ENCODE data around the gene RYR1. TPM values are rescaled to one million over a fixed set of nuclear protein-coding genes. Genes with fewer than 3 reads are reported as not detected.

RYR1 gene
- total RNA-seq, 1 experiment from 2014 or later: 34.2 TPM

- no peak overlapping the region for H3K27ac ChIP-seq (ENCODE audit: low read length)
- no TSS peak for BruUV-seq (replicated peaks)
- CTCF ChIA-PET: interaction anchor here (0.7 kb wide), 1 partner anchor 102 kb away, joined by 5 read pairs; no protein-coding TSS in a partner anchor
- ATAC-seq (no peak), DNase-seq (ENCODE audit: low read depth, low spot score) (no peak)
- H3K4me3 ChIP-seq (ENCODE audit: low read depth in 2 of 2, low read length in 2 of 2): no peak overlapping the region
- in situ Hi-C loops (cut with HindIII; ENCODE audit: low pct_unique_long_range_greater_than_20kb, low sequenced_read_pairs) (no loop called here), intact Hi-C loops (cut with micrococcal nuclease; ENCODE audit: unreplicated experiment) (no loop called here)
- no peaks in the 10 kb centered on the region for H3K4me1 ChIP-seq (ENCODE audit: control insufficient read depth, insufficient read depth, low read length)
- H3K9me3 ChIP-seq (ENCODE audit: control insufficient read depth, insufficient read depth, low read depth, low read length): no peaks in the 10 kb centered on the region
- TF ChIP-seq REST (IDR thresholded peaks at IDR 0.05; ENCODE audit: insufficient read depth in 1 of 2, low read depth in 2 of 2, low read length in 1 of 2): no peak
- H3K36me3 ChIP-seq (ENCODE audit: control insufficient read depth, insufficient read depth, low read length): no peaks in the 10 kb centered on the region
- POLR2A ChIA-PET: no interaction called here
- no peaks in the 10 kb centered on the region for H3K27me3 ChIP-seq (ENCODE audit: control insufficient read depth, insufficient read depth, low read length)
Observed at GRCh38 chr19:38437295-38437694, 3.8 kb downstream of the RYR1 start.

GRCh38 chr19:38437917-38438316 lies 4.4 kb downstream of the RYR1 start:
- no peak for ATAC-seq
- in situ Hi-C loops (cut with HindIII; ENCODE audit: low pct_unique_long_range_greater_than_20kb, low sequenced_read_pairs): no loop called here
- Histone ChIP-seq H3K27me3 (ENCODE audit: control insufficient read depth, insufficient read depth, low read length) (no peaks in the 10 kb centered on the region), H3K4me3 (ENCODE audit: low read depth in 2 of 2, low read length in 2 of 2) (no peak overlapping the region), H3K4me1 (ENCODE audit: control insufficient read depth, insufficient read depth, low read length) (no peaks in the 10 kb centered on the region), H3K36me3 (ENCODE audit: control insufficient read depth, insufficient read depth, low read length) (no peaks in the 10 kb centered on the region), H3K27ac (ENCODE audit: low read length) (no peak overlapping the region), H3K9me3 (ENCODE audit: control insufficient read depth, insufficient read depth, low read depth, low read length) (no peaks in the 10 kb centered on the region)
- no peak for DNase-seq (ENCODE audit: low read depth, low spot score)
- BruUV-seq (replicated peaks): no TSS peak
- ChIA-PET POLR2A (interaction anchor here (0.6 kb wide), 1 partner anchor 496 kb away, joined by 3 read pairs; no protein-coding TSS in a partner anchor), CTCF (interaction anchor here (0.6 to 0.7 kb wide), 2 partner anchors 101 to 211 kb away, joined by 4 to 5 read pairs; no protein-coding TSS in a partner anchor)
- no peak for TF ChIP-seq CTCF (IDR thresholded peaks at IDR 0.05)
- TF ChIP-seq SIN3A (IDR thresholded peaks at IDR 0.05; ENCODE audit: borderline replicate concordance, insufficient read depth, low read depth, low read length): no peak
- no peak for TF ChIP-seq POLR2AphosphoS5 (IDR thresholded peaks at IDR 0.05; ENCODE audit: low read depth, low read length)
- no peak for TF ChIP-seq TCF7L2 (IDR thresholded peaks at IDR 0.05; ENCODE audit: low read depth, low read length)
- TF ChIP-seq REST (IDR thresholded peaks at IDR 0.05; ENCODE audit: insufficient read depth in 1 of 2, low read depth in 2 of 2, low read length in 1 of 2): no peak
- intact Hi-C loops (cut with micrococcal nuclease; ENCODE audit: unreplicated experiment): no loop called here
